HCT116 (cell line): ENCODE measurements around the gene GYPA. TPM values are rescaled to one million over a fixed set of nuclear protein-coding genes. Genes with fewer than 3 reads are reported as not detected.

ENCODE experiments used
- ATAC-seq: fragments of 200-7000 bp; cut with Tn5 transposase; 2 replicates; pipeline ENCODE4 v1.9.1; 2020; ENCODE audit warnings: mild to moderate bottlenecking, moderate library complexity
- BruUV-seq: library from RNA; stranded (reverse); fragments of 400-500 nt; replicated peaks from 2 replicates; lab custom pipeline; 2021; lab: Mats Ljungman, UMichigan
- CTCF ChIA-PET: fragments of 300-600 bp; sonication (Branson Sonifier 250); formaldehyde crosslinking; loops from one replicate; lab custom pipeline; 2021; ENCODE audit warnings: antibody characterized with exemption; lab: Charles Lee
- POLR2A ChIA-PET: fragments of 300-600, 350-600 bp; sonication (Branson Sonifier 250); formaldehyde crosslinking; loops from one replicate; lab custom pipeline; 2021; ENCODE audit warnings: antibody characterized with exemption; lab: Charles Lee
- RAD21 ChIA-PET, 2 experiments: fragments of 300-600 bp; sonication (Branson Sonifier 250); formaldehyde crosslinking; loops; one replicate each; lab custom pipeline; 2023; ENCODE audit warnings: low total read pairs in 2 of 2; ENCODE audit not compliant: uncharacterized antibody in 2 of 2, unreplicated experiment in 2 of 2, low non-redundant PET in 1 of 2; lab: Charles Lee
- DNase-seq: peaks from one replicate; pipeline ENCODE4 v3.0.0-alpha.2; 2010; ENCODE audit warnings: low read depth, low spot score
- H2AFZ ChIP-seq: fragments of 200-600 bp; shearing (Covaris generic), sonication (generic); 2 replicates; pipeline ENCODE4 v1.6.1; 2017; ENCODE audit warnings: low read depth, mixed run types, mixed read lengths, antibody characterized with exemption, low read length; ENCODE audit not compliant: poor library complexity, severe bottlenecking
- H3K27ac ChIP-seq: 2 replicates; pipeline ENCODE4 v1.5.1; 2012; ENCODE audit warnings: low read depth, low read length
- H3K27me3 ChIP-seq: fragments of 200-600 bp; sonication (generic); 2 replicates; pipeline ENCODE4 v1.6.1; 2016; ENCODE audit warnings: mixed run types, low read length, mixed read lengths; ENCODE audit not compliant: insufficient read depth
- H3K36me3 ChIP-seq, 2 experiments: fragments of 200-500 bp in 1 of 2; fragments of 200-600 bp in 1 of 2; sonication (Bioruptor generic) in 1 of 2; sonication (generic) in 1 of 2; 2 replicates each; pipeline versions ENCODE4 v1.5.1 to v1.6.1; 2014 to 2016; ENCODE audit warnings: low read length in 2 of 2, inconsistent platforms in 1 of 2, mixed read lengths in 1 of 2, mixed run types in 1 of 2; ENCODE audit not compliant: insufficient read depth in 2 of 2, control insufficient read depth in 1 of 2
- H3K4me1 ChIP-seq, 2 experiments: fragments of 200-600 bp in 1 of 2; sonication (generic) in 1 of 2; 2 replicates each; pipeline versions ENCODE4 v1.5.1 to v1.6.1; 2012 to 2017; ENCODE audit warnings: low read length in 2 of 2, inconsistent platforms in 1 of 2, mild to moderate bottlenecking in 1 of 2, mixed read lengths in 1 of 2, mixed run types in 1 of 2, moderate library complexity in 1 of 2; ENCODE audit not compliant: insufficient read depth in 2 of 2, control insufficient read depth in 1 of 2
- H3K4me2 ChIP-seq: fragments of 200-600 bp; sonication (generic); 2 replicates; pipeline ENCODE4 v1.6.1; 2017; ENCODE audit warnings: mixed run types, low read length, mixed read lengths
- H3K4me3 ChIP-seq, 2 experiments: fragments of 200-600 bp in 1 of 2; sonication (generic) in 1 of 2; replicated peaks in 1 of 2; 2 replicates each; pipeline ENCODE4 v1.5.1; 2011 to 2016; ENCODE audit warnings: low read length in 2 of 2, control low read depth in 1 of 2, low read depth in 1 of 2, mild to moderate bottlenecking in 1 of 2, mixed read lengths in 1 of 2, mixed run types in 1 of 2
- H3K79me2 ChIP-seq: fragments of 200-600 bp; sonication (generic); 2 replicates; pipeline ENCODE4 v1.6.1; 2017; ENCODE audit warnings: mild to moderate bottlenecking, mixed run types, low read length, moderate library complexity, mixed read lengths; ENCODE audit not compliant: insufficient read depth
- H3K9ac ChIP-seq: fragments of 200-600 bp; sonication (generic); 2 replicates; pipeline ENCODE4 v1.6.1; 2016; ENCODE audit warnings: low read length, mixed read lengths
- H3K9me2 ChIP-seq: fragments of 200-600 bp; sonication (generic), shearing (Covaris generic); 2 replicates; pipeline ENCODE4 v1.6.1; 2017; ENCODE audit warnings: mixed run types, mild to moderate bottlenecking, moderate library complexity; ENCODE audit not compliant: insufficient read depth
- H3K9me3 ChIP-seq, 2 experiments: fragments of 200-500 bp in 1 of 2; fragments of 200-600 bp in 1 of 2; sonication (Bioruptor generic) in 1 of 2; sonication (generic) in 1 of 2; 2 replicates each; pipeline ENCODE4 v1.6.1; 2014 to 2017; ENCODE audit warnings: low read length in 2 of 2, mixed read lengths in 2 of 2, inconsistent platforms in 1 of 2, low read depth in 1 of 2, mild to moderate bottlenecking in 1 of 2, mixed run types in 1 of 2, moderate library complexity in 1 of 2; ENCODE audit not compliant: control insufficient read depth in 1 of 2, insufficient read depth in 1 of 2
- H4K20me1 ChIP-seq: fragments of 200-600 bp; sonication (generic), shearing (Covaris generic); 2 replicates; pipeline ENCODE4 v1.6.1; 2017; ENCODE audit warnings: mixed run types, mild to moderate bottlenecking, moderate library complexity; ENCODE audit not compliant: insufficient read depth
- CEBPB ChIP-seq: IDR thresholded peaks from 2 replicates; pipeline ENCODE4 v1.6.1; 2012; ENCODE audit warnings: low read depth
- ELF1 ChIP-seq: IDR thresholded peaks from 2 replicates; pipeline ENCODE4 v1.6.1; 2012; ENCODE audit warnings: low read depth, borderline replicate concordance
- JUND ChIP-seq: IDR thresholded peaks from 2 replicates; pipeline ENCODE4 v1.6.1; 2012
- POLR2A ChIP-seq: IDR thresholded peaks from 2 replicates; pipeline ENCODE4 v1.7.0; 2011; ENCODE audit warnings: borderline replicate concordance; ENCODE audit not compliant: insufficient read depth, insufficient read length; ENCODE audit errors: extremely low read depth
- POLR2AphosphoS5 ChIP-seq: IDR thresholded peaks from 2 replicates; pipeline ENCODE4 v1.6.1; 2011; ENCODE audit warnings: mild to moderate bottlenecking, low read depth, low read length, moderate library complexity
- SIN3A ChIP-seq: IDR thresholded peaks from 2 replicates; pipeline ENCODE4 v1.6.1; 2012; ENCODE audit warnings: low read depth
- SP1 ChIP-seq: IDR thresholded peaks from 2 replicates; pipeline ENCODE4 v1.6.1; 2012; ENCODE audit warnings: low read depth
- SRF ChIP-seq: IDR thresholded peaks from 2 replicates; pipeline ENCODE4 v1.6.1; 2012; ENCODE audit warnings: low read depth
- ZBTB33 ChIP-seq: IDR thresholded peaks from 2 replicates; pipeline ENCODE4 v1.6.1; 2011; ENCODE audit warnings: mild to moderate bottlenecking, low read length, moderate library complexity; ENCODE audit not compliant: insufficient replicate concordance; ENCODE audit errors: extremely low read depth
- ZFX ChIP-seq: fragments of 450-650 bp; IDR thresholded peaks from 2 replicates; pipeline ENCODE4 v1.6.1; 2017
- ZNF274 ChIP-seq: fragments of 200-500 bp; sonication (Bioruptor generic); IDR thresholded peaks from 2 replicates; pipeline ENCODE4 v1.6.1; 2014; ENCODE audit warnings: mild to moderate bottlenecking, low read depth, low read length, inconsistent platforms
- intact Hi-C: fragments of 100-400 bp; cut with micrococcal nuclease; formaldehyde crosslinking; loops from 2 replicates; pipeline ENCODE4 v1.10.0; 2022
- total RNA-seq: library from RNA; stranded (reverse); gene quantifications from one replicate; pipeline ENCODE4 v1.2.1, GENCODE V29; 2021; ENCODE audit not compliant: unreplicated experiment
- TF ChIP-seq, protein P1 (sequence below), 3 experiments: fragments of 200-600 bp in 1 of 3; sonication (generic) in 1 of 3; IDR thresholded peaks in 2 of 3; conservative IDR thresholded peaks in 1 of 3; 2 replicates each; pipeline ENCODE4 v1.5.1; 2012 to 2017; ENCODE audit warnings: low read depth in 2 of 3, low read length in 2 of 3, antibody characterized with exemption in 1 of 3, borderline replicate concordance in 1 of 3, control low read depth in 1 of 3, mild to moderate bottlenecking in 1 of 3, mixed read lengths in 1 of 3, mixed run types in 1 of 3, moderate library complexity in 1 of 3; ENCODE audit not compliant: insufficient read depth in 1 of 3
- TF ChIP-seq, protein P2 (sequence below): IDR thresholded peaks from 2 replicates; pipeline ENCODE4 v1.6.1; 2012; ENCODE audit warnings: low read depth

GYPA gene
- total RNA-seq, 1 experiment from 2014 or later = not detected

- Histone ChIP-seq H3K9me3 (no peaks in the 10 kb centered on the region), H3K9ac (no peak overlapping the region), H3K79me2 (no peaks in the 10 kb centered on the region), H3K4me3 (no peak overlapping the region), H3K4me1 (no peaks in the 10 kb centered on the region), H3K36me3 (no peaks in the 10 kb centered on the region), H3K9me2 (no peaks in the 10 kb centered on the region), H4K20me1 (no peaks in the 10 kb centered on the region), H3K27me3 (no peaks in the 10 kb centered on the region), H2AFZ (no peak overlapping the region), H3K4me2 (no peak overlapping the region), H3K27ac (no peak overlapping the region)
- ChIA-PET RAD21 (no interaction called here), POLR2A (no interaction called here), CTCF (no interaction called here)
- DNase-seq (no peak), ATAC-seq (no peak)
- no peak for TF ChIP-seq SRF
- no peak for TF ChIP-seq ZFX
- TF ChIP-seq, protein P1, sequence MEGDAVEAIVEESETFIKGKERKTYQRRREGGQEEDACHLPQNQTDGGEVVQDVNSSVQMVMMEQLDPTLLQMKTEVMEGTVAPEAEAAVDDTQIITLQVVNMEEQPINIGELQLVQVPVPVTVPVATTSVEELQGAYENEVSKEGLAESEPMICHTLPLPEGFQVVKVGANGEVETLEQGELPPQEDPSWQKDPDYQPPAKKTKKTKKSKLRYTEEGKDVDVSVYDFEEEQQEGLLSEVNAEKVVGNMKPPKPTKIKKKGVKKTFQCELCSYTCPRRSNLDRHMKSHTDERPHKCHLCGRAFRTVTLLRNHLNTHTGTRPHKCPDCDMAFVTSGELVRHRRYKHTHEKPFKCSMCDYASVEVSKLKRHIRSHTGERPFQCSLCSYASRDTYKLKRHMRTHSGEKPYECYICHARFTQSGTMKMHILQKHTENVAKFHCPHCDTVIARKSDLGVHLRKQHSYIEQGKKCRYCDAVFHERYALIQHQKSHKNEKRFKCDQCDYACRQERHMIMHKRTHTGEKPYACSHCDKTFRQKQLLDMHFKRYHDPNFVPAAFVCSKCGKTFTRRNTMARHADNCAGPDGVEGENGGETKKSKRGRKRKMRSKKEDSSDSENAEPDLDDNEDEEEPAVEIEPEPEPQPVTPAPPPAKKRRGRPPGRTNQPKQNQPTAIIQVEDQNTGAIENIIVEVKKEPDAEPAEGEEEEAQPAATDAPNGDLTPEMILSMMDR (IDR thresholded peaks at IDR 0.05 in 2 of 3, conservative IDR thresholded peaks at IDR 0.05 in 1 of 3; ENCODE audit: borderline replicate concordance in 1 of 3, insufficient read depth in 1 of 3, low read depth in 2 of 3, low read length in 2 of 3) = no peak
- no peak for TF ChIP-seq ELF1
- TF ChIP-seq CEBPB = no peak
- no peak for TF ChIP-seq POLR2A
- TF ChIP-seq POLR2AphosphoS5 = no peak
- no TSS peak for BruUV-seq
- intact Hi-C loops = loop anchor here (1.0 to 10.0 kb wide), 2 partner anchors 576 to 881 kb away; no protein-coding TSS in a partner anchor
Observed at GRCh38 chr4:144179152-144179739, 38.7 kb upstream of the GYPA start.

- POLR2A ChIA-PET = no interaction called here
- Histone ChIP-seq H3K9me3 (no peaks in the 10 kb centered on the region), H3K9me2 (no peaks in the 10 kb centered on the region), H3K36me3 (no peaks in the 10 kb centered on the region), H3K9ac (no peak overlapping the region), H3K4me1 (no peaks in the 10 kb centered on the region), H3K27me3 (no peaks in the 10 kb centered on the region), H3K4me2 (no peak overlapping the region), H3K79me2 (no peaks in the 10 kb centered on the region), H3K4me3 (no peak overlapping the region), H2AFZ (no peak overlapping the region), H4K20me1 (no peaks in the 10 kb centered on the region), H3K27ac (no peak overlapping the region)
- intact Hi-C loops = loop anchor here (10.0 kb wide), 1 partner anchor 576 kb away; no protein-coding TSS in a partner anchor
- DNase-seq = no peak
- RAD21 ChIA-PET = no interaction called here
- no peak for ATAC-seq
- CTCF ChIA-PET = no interaction called here
- no TSS peak for BruUV-seq
- TF ChIP-seq SP1 = no peak
- TF ChIP-seq JUND = no peak
- TF ChIP-seq ZFX = no peak
- no peak for TF ChIP-seq SIN3A
- no peak for TF ChIP-seq ZNF274
- no peak for TF ChIP-seq ELF1
- no peak for TF ChIP-seq POLR2AphosphoS5
- TF ChIP-seq, protein P2, sequence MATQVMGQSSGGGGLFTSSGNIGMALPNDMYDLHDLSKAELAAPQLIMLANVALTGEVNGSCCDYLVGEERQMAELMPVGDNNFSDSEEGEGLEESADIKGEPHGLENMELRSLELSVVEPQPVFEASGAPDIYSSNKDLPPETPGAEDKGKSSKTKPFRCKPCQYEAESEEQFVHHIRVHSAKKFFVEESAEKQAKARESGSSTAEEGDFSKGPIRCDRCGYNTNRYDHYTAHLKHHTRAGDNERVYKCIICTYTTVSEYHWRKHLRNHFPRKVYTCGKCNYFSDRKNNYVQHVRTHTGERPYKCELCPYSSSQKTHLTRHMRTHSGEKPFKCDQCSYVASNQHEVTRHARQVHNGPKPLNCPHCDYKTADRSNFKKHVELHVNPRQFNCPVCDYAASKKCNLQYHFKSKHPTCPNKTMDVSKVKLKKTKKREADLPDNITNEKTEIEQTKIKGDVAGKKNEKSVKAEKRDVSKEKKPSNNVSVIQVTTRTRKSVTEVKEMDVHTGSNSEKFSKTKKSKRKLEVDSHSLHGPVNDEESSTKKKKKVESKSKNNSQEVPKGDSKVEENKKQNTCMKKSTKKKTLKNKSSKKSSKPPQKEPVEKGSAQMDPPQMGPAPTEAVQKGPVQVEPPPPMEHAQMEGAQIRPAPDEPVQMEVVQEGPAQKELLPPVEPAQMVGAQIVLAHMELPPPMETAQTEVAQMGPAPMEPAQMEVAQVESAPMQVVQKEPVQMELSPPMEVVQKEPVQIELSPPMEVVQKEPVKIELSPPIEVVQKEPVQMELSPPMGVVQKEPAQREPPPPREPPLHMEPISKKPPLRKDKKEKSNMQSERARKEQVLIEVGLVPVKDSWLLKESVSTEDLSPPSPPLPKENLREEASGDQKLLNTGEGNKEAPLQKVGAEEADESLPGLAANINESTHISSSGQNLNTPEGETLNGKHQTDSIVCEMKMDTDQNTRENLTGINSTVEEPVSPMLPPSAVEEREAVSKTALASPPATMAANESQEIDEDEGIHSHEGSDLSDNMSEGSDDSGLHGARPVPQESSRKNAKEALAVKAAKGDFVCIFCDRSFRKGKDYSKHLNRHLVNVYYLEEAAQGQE = no peak
- no peak for TF ChIP-seq ZBTB33
Observed at GRCh38 chr4:144178414-144178813, 37.9 kb upstream of the GYPA start.
